HEK293T (cell line): ENCODE measurements around the gene CYP2B6.

ENCODE experiments used
- ARNT ChIP-seq: fragments of 450-650 bp; IDR thresholded peaks from 2 replicates; pipeline ENCODE4 v1.6.1; 2017; ENCODE audit warnings: mild to moderate bottlenecking
- BHLHE40 ChIP-seq: fragments of 450-650 bp; IDR thresholded peaks from 2 replicates; pipeline ENCODE4 v1.6.1; 2016; ENCODE audit warnings: mild to moderate bottlenecking, moderate library complexity, borderline replicate concordance
- CTBP1 ChIP-seq: fragments of 450-650 bp; IDR thresholded peaks from 2 replicates; pipeline ENCODE4 v1.6.1; 2016; ENCODE audit warnings: borderline replicate concordance
- FOXA1 ChIP-seq: fragments of 450-650 bp; IDR thresholded peaks from 2 replicates; pipeline ENCODE4 v1.6.1; 2016; ENCODE audit warnings: mild to moderate bottlenecking
- FOXM1 ChIP-seq: fragments of 450-650 bp; IDR thresholded peaks from 2 replicates; pipeline ENCODE4 v1.6.1; 2017; ENCODE audit warnings: mild to moderate bottlenecking, borderline replicate concordance
- HDGF ChIP-seq: fragments of 450-650 bp; IDR thresholded peaks from 2 replicates; pipeline ENCODE4 v1.6.1; 2017; ENCODE audit warnings: antibody characterized with exemption, borderline replicate concordance
- L3MBTL2 ChIP-seq: fragments of 450-650 bp; conservative IDR thresholded peaks from 2 replicates; pipeline ENCODE4 v1.6.1; 2016; ENCODE audit warnings: mild to moderate bottlenecking
- LEF1 ChIP-seq: fragments of 450-650 bp; IDR thresholded peaks from 2 replicates; pipeline ENCODE4 v1.6.1; 2017; ENCODE audit warnings: mild to moderate bottlenecking, borderline replicate concordance
- SP1 ChIP-seq: fragments of 450-650 bp; IDR thresholded peaks from 2 replicates; pipeline ENCODE4 v1.6.1; 2017
- SUZ12 ChIP-seq: fragments of 450-650 bp; IDR thresholded peaks from 2 replicates; pipeline ENCODE4 v1.6.1; 2016; ENCODE audit warnings: mild to moderate bottlenecking
- TARDBP ChIP-seq: fragments of 450-650 bp; IDR thresholded peaks from 2 replicates; pipeline ENCODE4 v1.6.1; 2016
- TF ChIP-seq, protein P1 (sequence below): fragments of 450-650 bp; IDR thresholded peaks from 2 replicates; pipeline ENCODE4 v1.6.1; 2016

DNA sequence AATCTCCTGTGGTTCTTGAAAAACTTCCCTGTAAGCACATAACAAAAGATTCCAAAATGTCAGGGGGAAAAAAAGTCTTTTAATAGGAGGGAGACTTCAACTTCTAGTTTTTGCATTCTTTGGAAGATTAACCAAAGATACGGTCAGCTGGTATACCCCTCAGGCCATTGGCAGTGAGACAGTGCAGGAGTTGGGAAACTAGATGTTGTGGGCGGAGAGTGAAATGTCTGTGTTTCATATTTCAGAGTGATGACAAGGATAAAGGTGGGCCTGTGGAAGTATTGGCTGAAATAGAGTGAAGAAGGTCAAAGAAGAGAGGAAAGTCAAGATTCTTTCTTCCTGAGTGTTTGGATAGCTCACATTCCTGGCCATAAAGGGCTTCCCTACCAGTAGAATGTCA is 40.8 kb downstream of the CYP2B6 start:
- no peak for TF ChIP-seq TARDBP
- TF ChIP-seq SP1 = no peak
- no peak for TF ChIP-seq BHLHE40
- TF ChIP-seq FOXA1 = no peak
- no peak for TF ChIP-seq FOXM1
- TF ChIP-seq, protein P1, sequence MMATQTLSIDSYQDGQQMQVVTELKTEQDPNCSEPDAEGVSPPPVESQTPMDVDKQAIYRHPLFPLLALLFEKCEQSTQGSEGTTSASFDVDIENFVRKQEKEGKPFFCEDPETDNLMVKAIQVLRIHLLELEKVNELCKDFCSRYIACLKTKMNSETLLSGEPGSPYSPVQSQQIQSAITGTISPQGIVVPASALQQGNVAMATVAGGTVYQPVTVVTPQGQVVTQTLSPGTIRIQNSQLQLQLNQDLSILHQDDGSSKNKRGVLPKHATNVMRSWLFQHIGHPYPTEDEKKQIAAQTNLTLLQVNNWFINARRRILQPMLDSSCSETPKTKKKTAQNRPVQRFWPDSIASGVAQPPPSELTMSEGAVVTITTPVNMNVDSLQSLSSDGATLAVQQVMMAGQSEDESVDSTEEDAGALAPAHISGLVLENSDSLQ = no peak
- no peak for TF ChIP-seq L3MBTL2
- no peak for TF ChIP-seq LEF1
- no peak for TF ChIP-seq ARNT
- no peak for TF ChIP-seq SUZ12
- TF ChIP-seq HDGF = no peak
- no peak for TF ChIP-seq CTBP1
